GM12878 (cell line): ENCODE data around the gene MMEL1.
"Not testable (repeated sequence)": the region's sequence is repeated elsewhere in the genome, so short reads cannot be mapped to it uniquely, and the experiment has no call there.

Experiments used
- KDM1A ChIP-seq: fragments of 200-600 bp; sonication (generic); IDR thresholded peaks from 2 replicates; pipeline ENCODE4 v1.6.1; 2016; ENCODE audit warnings: borderline replicate concordance
- POLR2A ChIP-seq: IDR thresholded peaks from 2 replicates; pipeline ENCODE4 v1.6.1; 2011; ENCODE audit warnings: low read depth, mild to moderate bottlenecking, low read length
- STAT1 ChIP-seq: fragments of 450-650 bp; conservative IDR thresholded peaks from 2 replicates; pipeline ENCODE4 v1.6.1; 2014; ENCODE audit warnings: antibody characterized with exemption, mild to moderate bottlenecking

- not testable (repeated sequence) for TF ChIP-seq POLR2A, KDM1A, STAT1
Measured at GRCh38 chr1:2659806-2660205, 27.0 kb upstream of the MMEL1 start.
